ENCODE measurements around the gene TUBB1.

GRCh38 chr20:59068534-59068933 lies 49.3 kb downstream of the TUBB1 start:
- TF ChIP-seq CTCF (IDR thresholded peaks at IDR 0.05; ENCODE audit: insufficient read depth, low read length, poor library complexity, severe bottlenecking) (no peak), EZH2phosphoT487 (conservative IDR thresholded peaks at IDR 0.05; ENCODE audit: low read length) (no peak)

All from SU-DHL-6 (cell line).